ENCODE data around the gene SPATA1. TPM values are rescaled to one million over a fixed set of nuclear protein-coding genes. Genes with fewer than 3 reads are reported as not detected.

The SPATA1 gene
- total and polyA plus RNA-seq, 2 of the 13 experiments (the other 11 are each of a cell fraction or from before 2014, with no cell fraction given) = 0.70 to 1.4 TPM

DNA sequence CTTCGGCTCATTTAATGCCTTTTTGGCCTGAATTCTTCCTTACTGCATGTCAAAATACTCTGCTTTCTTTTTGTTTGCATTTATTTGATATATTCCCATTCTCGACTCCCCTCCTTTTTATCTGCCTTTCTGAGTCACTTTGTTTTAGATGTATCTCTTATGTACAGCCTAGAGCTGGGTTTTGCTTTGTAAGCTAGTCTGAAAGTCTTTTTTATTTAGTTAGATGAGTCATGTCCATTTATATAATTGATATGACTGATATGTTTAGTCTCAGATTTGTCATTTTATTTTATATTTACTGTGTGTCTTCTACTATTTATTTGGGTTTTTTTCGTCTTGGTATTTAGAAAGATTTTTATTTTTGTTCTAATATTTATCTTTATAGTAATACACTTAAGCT is 33.8 kb downstream of the SPATA1 start:
- Histone ChIP-seq H3K9me3 (ENCODE audit: low read length) (no peaks in the 10 kb centered on the region), H3K4me3 (replicated peaks in 1 of 3; ENCODE audit: insufficient read depth in 1 of 3, low read depth in 2 of 3, low read length in 3 of 3) (no peak overlapping the region), H2AFZ (ENCODE audit: low read length) (no peak overlapping the region), H4K20me1 (ENCODE audit: insufficient read depth, low read length) (no peaks in the 10 kb centered on the region), H3K4me2 (ENCODE audit: low read depth, low read length) (no peak overlapping the region), H3K27me3 (ENCODE audit: control insufficient read depth in 1 of 2, insufficient read depth in 2 of 2, low read length in 2 of 2) (no peaks in the 10 kb centered on the region), H3K79me2 (ENCODE audit: insufficient read depth, low read length) (no peaks in the 10 kb centered on the region), H3K27ac (ENCODE audit: extremely low read length, insufficient read depth, low read length) (no peak overlapping the region), H3K36me3 (replicated peaks in 1 of 2; ENCODE audit: control insufficient read depth in 1 of 2, insufficient read depth in 2 of 2, low read length in 2 of 2) (no peaks in the 10 kb centered on the region), H3K9ac (ENCODE audit: insufficient read depth, low read depth, low read length) (no peak overlapping the region), H3K4me1 (ENCODE audit: insufficient read depth, low read length) (no peaks in the 10 kb centered on the region)
- POLR2A ChIA-PET = no interaction called here
- FAIRE-seq = no peak
- BruUV-seq (replicated peaks) = no TSS peak
- ATAC-seq = no peak
- CTCF ChIA-PET (ENCODE audit: low intra/inter-chr PET ratio, low total read pairs) = no interaction called here
- in situ Hi-C loops (cut with HindIII; ENCODE audit: extremely low pct_ligation_motif_present, low pct_unique_long_range_greater_than_20kb) (no loop called here), intact Hi-C loops (cut with micrococcal nuclease; ENCODE audit: unreplicated experiment) (loop anchor here (5.0 to 10.0 kb wide), 3 partner anchors 33 to 605 kb away; partner anchors contain the start of genes GNG5 and SPATA1)
- no peak for TF ChIP-seq ZNF546 (CRISPR knock-in tag; conservative IDR thresholded peaks at IDR 0.05)
- no peak for TF ChIP-seq ZNF788 (CRISPR knock-in tag; IDR thresholded peaks at IDR 0.05; ENCODE audit: borderline replicate concordance)
- TF ChIP-seq ZNF367 (CRISPR knock-in tag; IDR thresholded peaks at IDR 0.05; ENCODE audit: borderline replicate concordance) = no peak
- TF ChIP-seq RXRB (CRISPR knock-in tag; IDR thresholded peaks at IDR 0.05; ENCODE audit: borderline replicate concordance) = no peak
- no peak for TF ChIP-seq NR2F1 (CRISPR knock-in tag; IDR thresholded peaks at IDR 0.05)
- no peak for TF ChIP-seq SMARCE1 (IDR thresholded peaks at IDR 0.05; ENCODE audit: borderline replicate concordance)
- no peak for TF ChIP-seq ZNF496 (CRISPR knock-in tag; IDR thresholded peaks at IDR 0.05; ENCODE audit: insufficient replicate concordance)
- TF ChIP-seq MAFG (CRISPR knock-in tag; IDR thresholded peaks at IDR 0.05) = no peak
- no peak for TF ChIP-seq HDAC1 (CRISPR knock-in tag; IDR thresholded peaks at IDR 0.05)
- TF ChIP-seq GLI4 (CRISPR knock-in tag; IDR thresholded peaks at IDR 0.05; ENCODE audit: borderline replicate concordance) = no peak
- TF ChIP-seq MEF2D (CRISPR knock-in tag; IDR thresholded peaks at IDR 0.05) = no peak
- TF ChIP-seq, protein P1, sequence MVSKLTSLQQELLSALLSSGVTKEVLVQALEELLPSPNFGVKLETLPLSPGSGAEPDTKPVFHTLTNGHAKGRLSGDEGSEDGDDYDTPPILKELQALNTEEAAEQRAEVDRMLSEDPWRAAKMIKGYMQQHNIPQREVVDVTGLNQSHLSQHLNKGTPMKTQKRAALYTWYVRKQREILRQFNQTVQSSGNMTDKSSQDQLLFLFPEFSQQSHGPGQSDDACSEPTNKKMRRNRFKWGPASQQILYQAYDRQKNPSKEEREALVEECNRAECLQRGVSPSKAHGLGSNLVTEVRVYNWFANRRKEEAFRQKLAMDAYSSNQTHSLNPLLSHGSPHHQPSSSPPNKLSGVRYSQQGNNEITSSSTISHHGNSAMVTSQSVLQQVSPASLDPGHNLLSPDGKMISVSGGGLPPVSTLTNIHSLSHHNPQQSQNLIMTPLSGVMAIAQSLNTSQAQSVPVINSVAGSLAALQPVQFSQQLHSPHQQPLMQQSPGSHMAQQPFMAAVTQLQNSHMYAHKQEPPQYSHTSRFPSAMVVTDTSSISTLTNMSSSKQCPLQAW (CRISPR knock-in tag; IDR thresholded peaks at IDR 0.05) = no peak
- TF ChIP-seq PHF8 (CRISPR knock-in tag; IDR thresholded peaks at IDR 0.05) = no peak
- no peak for TF ChIP-seq NFYC (CRISPR knock-in tag; IDR thresholded peaks at IDR 0.05)
- no peak for TF ChIP-seq NFRKB (IDR thresholded peaks at IDR 0.05)
- no peak for TF ChIP-seq ZNF205 (CRISPR knock-in tag; IDR thresholded peaks at IDR 0.05)
- no peak for TF ChIP-seq ZNF83 (CRISPR knock-in tag; IDR thresholded peaks at IDR 0.05; ENCODE audit: borderline replicate concordance)
- TF ChIP-seq MXI1 (IDR thresholded peaks at IDR 0.05; ENCODE audit: borderline replicate concordance, low read depth, low read length) = no peak
- no peak for TF ChIP-seq GZF1 (CRISPR knock-in tag; IDR thresholded peaks at IDR 0.05)
- DNase-seq (ENCODE audit: low spot score) = no peak
- 92% methylated on average over 3 of the region's 3 CpGs for WGBS (ENCODE audit: low lambda C conversion rate)
